HEK293 (cell line): ENCODE results near the gene DIP2C.

ENCODE experiments used
- CTCF ChIA-PET: fragments of 350-600 bp; formaldehyde crosslinking; extraction: SDS; loops from one replicate; lab custom pipeline; 2021; ENCODE audit warnings: antibody characterized with exemption; lab: Yijun Ruan, JAX
- POLR2A ChIA-PET: fragments of 300-600 bp; formaldehyde crosslinking; extraction: SDS; loops from one replicate; lab custom pipeline; 2020; ENCODE audit warnings: antibody characterized with exemption, inconsistent platforms; lab: Yijun Ruan, JAX
- H3K27ac ChIP-seq: fragments of 200-500 bp; sonication (Bioruptor generic); 2 replicates; pipeline ENCODE4 v1.5.1; 2014; ENCODE audit warnings: low read depth, low read length, control low read depth, inconsistent platforms; ENCODE audit errors: extremely low read depth
- H3K36me3 ChIP-seq, 2 experiments: fragments of 200-500 bp in 1 of 2; sonication (Bioruptor generic) in 1 of 2; 1 replicate in 1 of 2; 2 replicates in 1 of 2; pipeline ENCODE4 v1.5.1; 2014 to 2017; ENCODE audit warnings: inconsistent platforms in 2 of 2, low read length in 2 of 2; ENCODE audit not compliant: control insufficient read depth in 2 of 2, insufficient read depth in 1 of 2
- H3K4me1 ChIP-seq: fragments of 200-500 bp; sonication (Bioruptor generic); 2 replicates; pipeline ENCODE4 v1.5.1; 2014; ENCODE audit warnings: mild to moderate bottlenecking, low read length, inconsistent platforms; ENCODE audit not compliant: control insufficient read depth, insufficient read depth
- H3K4me3 ChIP-seq: 2 replicates; pipeline ENCODE4 v1.5.1; 2011; ENCODE audit warnings: low read depth, mild to moderate bottlenecking, control low read depth, low read length, moderate library complexity
- H3K9me3 ChIP-seq: fragments of 200-500 bp; sonication (Bioruptor generic); 2 replicates; pipeline ENCODE4 v1.5.1; 2014; ENCODE audit warnings: low read depth, low read length, inconsistent platforms; ENCODE audit not compliant: control insufficient read depth, insufficient read depth
- HOXD13 ChIP-seq: sonication (generic); formaldehyde crosslinking; IDR thresholded peaks from 2 replicates; pipeline ENCODE4 v1.8.0; 2022; ENCODE audit warnings: missing genetic modification reagents, borderline replicate concordance
- KLF9 ChIP-seq: fragments of 450-650 bp; formaldehyde crosslinking; IDR thresholded peaks from 2 replicates; pipeline ENCODE4 v1.5.1; 2016; ENCODE audit warnings: missing biosample characterization, missing genetic modification characterization, low read depth
- SALL2 ChIP-seq: fragments of 450-650 bp; formaldehyde crosslinking; IDR thresholded peaks from 2 replicates; pipeline ENCODE4 v1.5.0; 2017; ENCODE audit warnings: missing biosample characterization, mild to moderate bottlenecking, missing genetic modification characterization, borderline replicate concordance
- SCRT1 ChIP-seq: fragments of 450-650 bp; formaldehyde crosslinking; IDR thresholded peaks from 2 replicates; pipeline ENCODE4 v1.5.1; 2016; ENCODE audit warnings: missing biosample characterization, missing genetic modification characterization, borderline replicate concordance
- SP7 ChIP-seq: fragments of 450-650 bp; formaldehyde crosslinking; IDR thresholded peaks from 2 replicates; pipeline ENCODE4 v1.5.1; 2016; ENCODE audit warnings: missing biosample characterization, missing genetic modification characterization
- ZFP3 ChIP-seq: fragments of 450-650 bp; formaldehyde crosslinking; IDR thresholded peaks from 2 replicates; pipeline ENCODE4 v1.5.1; 2016; ENCODE audit warnings: low read depth, missing biosample characterization, missing genetic modification characterization
- ZFP69B ChIP-seq: fragments of 450-650 bp; formaldehyde crosslinking; IDR thresholded peaks from 2 replicates; pipeline ENCODE4 v1.5.1; 2016; ENCODE audit warnings: missing biosample characterization, missing genetic modification characterization
- ZNF18 ChIP-seq: fragments of 450-650 bp; formaldehyde crosslinking; IDR thresholded peaks from 2 replicates; pipeline ENCODE4 v1.5.1; 2016; ENCODE audit warnings: missing biosample characterization, missing genetic modification characterization
- ZNF239 ChIP-seq: fragments of 450-650 bp; formaldehyde crosslinking; IDR thresholded peaks from 2 replicates; pipeline ENCODE4 v1.5.1; 2016; ENCODE audit warnings: missing biosample characterization, missing genetic modification characterization
- ZNF302 ChIP-seq: fragments of 450-650 bp; formaldehyde crosslinking; IDR thresholded peaks from 2 replicates; pipeline ENCODE4 v1.5.1; 2016; ENCODE audit warnings: missing biosample characterization, missing genetic modification characterization, low read depth
- ZNF394 ChIP-seq: fragments of 450-650 bp; formaldehyde crosslinking; IDR thresholded peaks from 2 replicates; pipeline ENCODE4 v1.5.1; 2016; ENCODE audit warnings: missing biosample characterization, missing genetic modification characterization, mild to moderate bottlenecking, moderate library complexity, borderline replicate concordance
- ZNF513 ChIP-seq: fragments of 450-650 bp; IDR thresholded peaks from 2 replicates; pipeline ENCODE4 v1.5.1; 2018; ENCODE audit warnings: missing biosample characterization, missing genetic modification characterization
- ZNF558 ChIP-seq: fragments of 450-650 bp; formaldehyde crosslinking; IDR thresholded peaks from 2 replicates; pipeline ENCODE4 v1.5.1; 2016; ENCODE audit warnings: missing biosample characterization, missing genetic modification characterization
- ZNF571 ChIP-seq: fragments of 450-650 bp; formaldehyde crosslinking; IDR thresholded peaks from 2 replicates; pipeline ENCODE4 v1.5.0; 2017; ENCODE audit warnings: missing biosample characterization, missing genetic modification characterization
- ZNF677 ChIP-seq: fragments of 450-650 bp; IDR thresholded peaks from 2 replicates; pipeline ENCODE4 v1.5.0; 2018; ENCODE audit warnings: missing biosample characterization, mild to moderate bottlenecking, missing genetic modification characterization, moderate library complexity
- ZNF792 ChIP-seq: fragments of 450-650 bp; formaldehyde crosslinking; IDR thresholded peaks from 2 replicates; pipeline ENCODE4 v1.5.1; 2016; ENCODE audit warnings: missing biosample characterization, missing genetic modification characterization
- ZSCAN16 ChIP-seq: fragments of 450-650 bp; formaldehyde crosslinking; IDR thresholded peaks from 2 replicates; pipeline ENCODE4 v1.5.1; 2016; ENCODE audit warnings: missing biosample characterization, missing genetic modification characterization
- ZSCAN5A ChIP-seq: fragments of 450-650 bp; formaldehyde crosslinking; IDR thresholded peaks from 2 replicates; pipeline ENCODE4 v1.5.1; 2016; ENCODE audit warnings: missing biosample characterization, missing genetic modification characterization
- TF ChIP-seq, protein P1 (sequence below): fragments of 450-650 bp; formaldehyde crosslinking; IDR thresholded peaks from 2 replicates; pipeline ENCODE4 v1.5.1; 2016; ENCODE audit warnings: missing biosample characterization, missing genetic modification characterization

DIP2C gene

GRCh38 chr10:490891-491571, 198.4 kb downstream of the DIP2C start:
- H3K4me1 ChIP-seq = no peaks in the 10 kb centered on the region
- H3K27ac ChIP-seq = no peak overlapping the region
- CTCF ChIA-PET = no interaction called here
- TF ChIP-seq ZNF394 (no peak), SALL2 (tag by site-specific recombination) (no peak), ZNF239 (no peak), KLF9 (tag by site-specific recombination) (no peak), ZFP69B (tag by site-specific recombination) (no peak)
- POLR2A ChIA-PET = no interaction called here
- no peaks in the 10 kb centered on the region for H3K36me3 ChIP-seq
- H3K9me3 ChIP-seq = no peaks in the 10 kb centered on the region
- H3K4me3 ChIP-seq = no peak overlapping the region

GRCh38 chr10:490256-490655, 199.2 kb downstream of the DIP2C start:
- H3K4me3 ChIP-seq = no peak overlapping the region
- H3K9me3 ChIP-seq = no peaks in the 10 kb centered on the region
- TF ChIP-seq, protein P1, sequence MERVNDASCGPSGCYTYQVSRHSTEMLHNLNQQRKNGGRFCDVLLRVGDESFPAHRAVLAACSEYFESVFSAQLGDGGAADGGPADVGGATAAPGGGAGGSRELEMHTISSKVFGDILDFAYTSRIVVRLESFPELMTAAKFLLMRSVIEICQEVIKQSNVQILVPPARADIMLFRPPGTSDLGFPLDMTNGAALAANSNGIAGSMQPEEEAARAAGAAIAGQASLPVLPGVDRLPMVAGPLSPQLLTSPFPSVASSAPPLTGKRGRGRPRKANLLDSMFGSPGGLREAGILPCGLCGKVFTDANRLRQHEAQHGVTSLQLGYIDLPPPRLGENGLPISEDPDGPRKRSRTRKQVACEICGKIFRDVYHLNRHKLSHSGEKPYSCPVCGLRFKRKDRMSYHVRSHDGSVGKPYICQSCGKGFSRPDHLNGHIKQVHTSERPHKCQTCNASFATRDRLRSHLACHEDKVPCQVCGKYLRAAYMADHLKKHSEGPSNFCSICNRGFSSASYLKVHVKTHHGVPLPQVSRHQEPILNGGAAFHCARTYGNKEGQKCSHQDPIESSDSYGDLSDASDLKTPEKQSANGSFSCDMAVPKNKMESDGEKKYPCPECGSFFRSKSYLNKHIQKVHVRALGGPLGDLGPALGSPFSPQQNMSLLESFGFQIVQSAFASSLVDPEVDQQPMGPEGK (tag by site-specific recombination) = no peak
- TF ChIP-seq ZNF792 (tag by site-specific recombination) (no peak), ZNF571 (tag by site-specific recombination) (no peak), ZSCAN5A (tag by site-specific recombination) (no peak), ZNF677 (tag by site-specific recombination) (no peak), ZNF513 (tag by site-specific recombination) (no peak)
- CTCF ChIA-PET = no interaction called here
- no peak overlapping the region for H3K27ac ChIP-seq
- H3K36me3 ChIP-seq = no peaks in the 10 kb centered on the region
- POLR2A ChIA-PET = no interaction called here
- H3K4me1 ChIP-seq = no peaks in the 10 kb centered on the region

DNA sequence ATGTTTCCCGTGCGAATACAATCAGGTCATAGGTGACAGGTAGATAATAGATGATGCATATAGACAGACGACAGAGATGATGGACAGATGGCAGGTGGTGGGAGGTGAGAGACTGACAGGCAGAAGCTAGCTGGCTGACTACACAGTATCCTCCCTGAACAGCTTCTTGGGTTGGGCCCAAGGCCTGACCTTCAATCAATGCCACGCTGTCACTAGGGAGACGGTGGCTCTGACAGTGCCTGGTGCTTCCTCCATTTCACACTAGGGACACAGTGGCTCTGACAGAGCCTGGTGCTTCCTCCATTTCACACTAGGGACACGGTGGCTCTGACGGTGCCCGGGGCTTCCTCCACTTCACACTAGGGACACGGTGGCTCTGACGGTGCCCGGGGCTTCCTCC, 200.1 kb downstream of the DIP2C start:
- Histone ChIP-seq H3K27ac (no peak overlapping the region), H3K36me3 (no peaks in the 10 kb centered on the region), H3K4me3 (no peak overlapping the region), H3K9me3 (no peaks in the 10 kb centered on the region), H3K4me1 (no peaks in the 10 kb centered on the region)
- ChIA-PET POLR2A (no interaction called here), CTCF (no interaction called here)
- TF ChIP-seq ZFP3 (no peak), SP7 (no peak), ZNF558 (tag by site-specific recombination) (no peak), ZNF302 (no peak), SCRT1 (tag by site-specific recombination) (no peak), ZNF18 (no peak), HOXD13 (CRISPR knock-in tag) (no peak), ZSCAN16 (tag by site-specific recombination) (no peak)
